Prostate gland (tissue), 2 donors: Measurements from ENCODE around the gene FXYD4.

Experiments used
- POLR2AphosphoS5 ChIP-seq: sonication (generic); formaldehyde crosslinking; IDR thresholded peaks from one replicate; pipeline ENCODE4 v1.6.1; 2017; ENCODE audit warnings: antibody characterized with exemption
- TF ChIP-seq, protein P1 (sequence below), 4 experiments: fragments of 200-600 bp in 2 of 4; fragments of 450-650 bp in 2 of 4; sonication (generic) in 2 of 4; IDR thresholded peaks; 1 replicate in 3 of 4; 2 replicates in 1 of 4; pipeline ENCODE4 v1.5.1; 2016 to 2019; ENCODE audit warnings: antibody characterized with exemption in 4 of 4, mild to moderate bottlenecking in 2 of 4, moderate library complexity in 2 of 4

GRCh38 chr10:43374194-43374593, 2.8 kb downstream of the FXYD4 start:
- TF ChIP-seq, protein P1, sequence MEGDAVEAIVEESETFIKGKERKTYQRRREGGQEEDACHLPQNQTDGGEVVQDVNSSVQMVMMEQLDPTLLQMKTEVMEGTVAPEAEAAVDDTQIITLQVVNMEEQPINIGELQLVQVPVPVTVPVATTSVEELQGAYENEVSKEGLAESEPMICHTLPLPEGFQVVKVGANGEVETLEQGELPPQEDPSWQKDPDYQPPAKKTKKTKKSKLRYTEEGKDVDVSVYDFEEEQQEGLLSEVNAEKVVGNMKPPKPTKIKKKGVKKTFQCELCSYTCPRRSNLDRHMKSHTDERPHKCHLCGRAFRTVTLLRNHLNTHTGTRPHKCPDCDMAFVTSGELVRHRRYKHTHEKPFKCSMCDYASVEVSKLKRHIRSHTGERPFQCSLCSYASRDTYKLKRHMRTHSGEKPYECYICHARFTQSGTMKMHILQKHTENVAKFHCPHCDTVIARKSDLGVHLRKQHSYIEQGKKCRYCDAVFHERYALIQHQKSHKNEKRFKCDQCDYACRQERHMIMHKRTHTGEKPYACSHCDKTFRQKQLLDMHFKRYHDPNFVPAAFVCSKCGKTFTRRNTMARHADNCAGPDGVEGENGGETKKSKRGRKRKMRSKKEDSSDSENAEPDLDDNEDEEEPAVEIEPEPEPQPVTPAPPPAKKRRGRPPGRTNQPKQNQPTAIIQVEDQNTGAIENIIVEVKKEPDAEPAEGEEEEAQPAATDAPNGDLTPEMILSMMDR (IDR thresholded peaks at IDR 0.05), result no peak
- no peak for TF ChIP-seq POLR2AphosphoS5
